ENCODE measurements around the gene RAET1L.
"Not testable (repeated sequence)": the region's sequence is repeated elsewhere in the genome, so short reads cannot be mapped to it uniquely, and the experiment has no call there.

The RAET1L gene

DNA sequence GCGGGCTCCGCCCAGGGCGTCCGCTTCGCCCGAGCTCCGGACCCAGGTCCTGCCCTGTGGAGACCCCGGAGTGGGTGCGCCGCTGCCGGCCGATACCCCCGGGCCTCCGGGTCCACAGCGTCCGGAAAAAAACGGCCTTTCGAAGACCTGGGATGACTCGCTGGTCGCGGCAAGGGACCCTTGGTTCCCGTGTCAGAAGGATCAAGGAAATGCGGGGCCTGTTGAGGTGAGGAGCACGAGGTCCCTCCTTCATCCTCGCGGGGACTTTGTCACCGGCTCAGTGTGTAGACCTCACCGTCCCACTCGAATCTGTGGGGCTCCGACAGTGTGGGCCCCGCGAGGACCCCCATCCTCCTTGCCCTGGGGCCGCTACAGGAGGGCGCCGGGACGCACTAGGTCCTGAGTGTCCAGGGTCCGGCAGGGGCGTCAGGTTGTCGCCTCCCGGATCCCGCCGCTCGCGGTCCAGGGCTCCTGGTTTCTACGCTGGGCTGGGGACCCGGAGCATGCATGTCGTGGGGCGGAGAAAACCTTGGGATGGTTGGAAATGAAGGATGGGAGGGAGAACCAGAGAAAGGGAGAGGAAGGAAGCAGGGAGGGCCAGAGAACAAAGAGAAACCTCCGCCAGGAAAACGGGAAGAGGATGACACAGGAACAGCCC, 10.6 kb downstream of the RAET1L start:
- not testable (repeated sequence) for H3K4me3 Mint-ChIP-seq, H3K27ac Mint-ChIP-seq
- H3K27me3 Mint-ChIP-seq = peaks cover 57% of the 10 kb centered on the region

DNA sequence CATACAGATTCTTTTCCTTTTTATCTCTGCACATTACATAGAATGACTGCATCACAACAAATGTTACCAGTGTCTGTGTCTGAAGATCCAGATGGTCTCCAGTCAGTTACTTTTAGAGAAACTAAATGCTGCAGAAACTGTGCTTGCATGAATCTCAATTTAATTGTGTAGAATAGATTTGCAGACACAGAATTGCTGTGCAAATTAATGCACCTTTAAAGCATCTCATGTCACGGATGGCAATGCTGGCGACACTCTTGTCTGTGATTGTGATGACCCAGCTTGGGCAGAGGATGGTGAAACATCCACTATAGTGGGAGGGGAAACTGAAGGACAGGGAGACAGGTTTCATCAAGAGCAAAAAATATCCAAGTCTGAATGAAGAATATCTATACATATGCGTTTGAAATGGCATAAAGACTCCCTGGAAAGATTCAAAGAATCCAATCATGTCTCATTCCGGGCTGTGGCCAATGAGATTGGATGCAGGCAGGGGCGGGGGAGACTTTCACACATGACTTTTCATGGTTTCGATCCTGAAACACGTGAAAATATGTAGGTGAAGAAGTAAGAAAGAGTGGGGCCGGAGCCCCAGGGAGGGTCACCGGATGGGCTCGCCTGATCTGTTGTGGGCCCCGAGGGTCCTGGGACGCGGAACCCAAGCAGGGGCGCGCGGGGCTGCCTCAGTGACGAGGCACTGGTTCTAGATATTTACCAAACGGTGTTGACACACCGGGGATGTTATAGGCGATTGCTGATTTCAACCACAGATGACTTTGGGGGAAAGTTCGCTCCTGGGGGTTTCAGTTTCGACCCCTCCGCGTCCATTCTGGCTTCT, 11.3 kb downstream of the RAET1L start:
- not testable (repeated sequence) for H3K27ac Mint-ChIP-seq

More for the DNA sequence above, 10.6 kb downstream of the RAET1L start:
- not testable (repeated sequence) for H3K36me3 Mint-ChIP-seq; H3K9me3 Mint-ChIP-seq (ENCODE audit: low read depth)
- peaks cover 16% of the 10 kb centered on the region for H3K4me1 Mint-ChIP-seq (ENCODE audit: low read depth)

DNA sequence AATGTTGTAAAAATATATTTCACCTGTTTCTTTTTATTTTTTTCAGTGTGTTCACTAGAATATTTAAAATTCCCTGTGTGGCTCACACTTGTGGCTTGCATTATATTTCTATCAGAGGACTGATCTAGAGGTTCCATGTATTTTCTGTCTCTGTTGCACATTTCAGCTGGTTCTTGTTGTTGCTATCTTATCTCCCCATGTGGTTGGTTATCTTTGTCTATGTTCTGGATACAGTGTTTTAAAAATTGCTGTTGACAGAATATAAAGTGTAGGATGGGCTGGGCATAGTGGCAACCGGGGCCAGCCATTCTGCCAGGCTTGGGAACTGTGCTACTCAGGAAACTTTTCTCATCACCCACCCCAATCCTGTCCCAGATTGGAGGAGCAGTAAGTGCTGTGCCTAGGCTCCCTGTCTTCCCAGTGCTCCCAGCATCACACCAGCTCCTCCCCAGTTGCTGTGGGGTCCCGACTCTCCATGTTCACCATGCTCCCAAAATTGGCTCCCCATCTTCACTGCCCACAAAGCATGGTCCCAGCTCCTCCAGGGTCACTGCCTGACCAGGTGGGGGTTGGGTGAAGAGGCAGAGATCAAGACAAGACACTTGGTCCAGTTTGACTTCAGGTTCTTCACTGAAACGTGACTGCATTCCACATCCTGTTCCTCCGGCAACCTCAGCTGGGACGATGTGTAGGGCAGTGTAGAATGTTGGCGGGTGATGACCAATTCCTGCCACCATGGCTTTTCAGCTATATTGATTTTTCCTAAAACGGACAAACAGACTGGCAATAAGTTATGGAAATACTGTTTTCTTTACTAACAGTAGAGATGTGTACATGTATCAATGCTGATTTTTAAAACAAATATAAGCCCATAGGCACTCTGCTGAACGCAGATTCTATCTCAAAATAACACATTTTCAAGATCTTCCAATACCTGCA, 12.2 kb downstream of the RAET1L start:
- peaks cover 57% of the 10 kb centered on the region for H3K27me3 Mint-ChIP-seq
- H3K9me3 Mint-ChIP-seq (ENCODE audit: low read depth); H3K36me3 Mint-ChIP-seq; H3K27ac Mint-ChIP-seq; H3K4me3 Mint-ChIP-seq: not testable (repeated sequence)
- peaks cover 16% of the 10 kb centered on the region for H3K4me1 Mint-ChIP-seq (ENCODE audit: low read depth)

More for the DNA sequence above, 11.3 kb downstream of the RAET1L start:
- Mint-ChIP-seq H3K4me1 (ENCODE audit: low read depth) (peaks cover 16% of the 10 kb centered on the region), H3K27me3 (peaks cover 57% of the 10 kb centered on the region), H3K4me3 (peak overlapping the region; percentile 60)
- H3K36me3 Mint-ChIP-seq; H3K9me3 Mint-ChIP-seq (ENCODE audit: low read depth): not testable (repeated sequence)

DNA sequence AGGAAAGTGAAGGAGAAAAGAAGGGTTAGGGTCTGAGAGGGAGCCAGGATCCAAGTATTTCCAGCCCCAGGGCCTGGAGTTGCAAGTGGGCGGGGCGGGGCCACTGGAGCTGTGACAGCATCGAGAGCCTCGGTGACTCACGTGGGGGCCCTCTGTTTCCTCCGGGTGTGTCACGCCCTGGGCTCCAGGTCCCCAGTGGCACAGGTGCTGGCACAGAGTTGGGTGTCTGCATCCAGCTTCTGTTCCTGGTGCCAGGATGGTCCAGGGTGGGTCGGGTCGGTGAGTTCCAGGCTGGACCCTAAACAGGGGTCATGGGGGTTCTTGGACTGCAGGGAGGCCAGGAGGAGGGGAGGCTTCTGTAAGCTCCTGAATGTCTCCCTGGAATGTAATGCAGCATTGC, 16.7 kb downstream of the RAET1L start:
- Mint-ChIP-seq H3K9me3 (ENCODE audit: low read depth) (no peaks in the 10 kb centered on the region), H3K27me3 (peaks cover 31% of the 10 kb centered on the region), H3K27ac (no peak overlapping the region), H3K36me3 (no peaks in the 10 kb centered on the region), H3K4me1 (ENCODE audit: low read depth) (peaks cover 19% of the 10 kb centered on the region), H3K4me3 (no peak overlapping the region)

DNA sequence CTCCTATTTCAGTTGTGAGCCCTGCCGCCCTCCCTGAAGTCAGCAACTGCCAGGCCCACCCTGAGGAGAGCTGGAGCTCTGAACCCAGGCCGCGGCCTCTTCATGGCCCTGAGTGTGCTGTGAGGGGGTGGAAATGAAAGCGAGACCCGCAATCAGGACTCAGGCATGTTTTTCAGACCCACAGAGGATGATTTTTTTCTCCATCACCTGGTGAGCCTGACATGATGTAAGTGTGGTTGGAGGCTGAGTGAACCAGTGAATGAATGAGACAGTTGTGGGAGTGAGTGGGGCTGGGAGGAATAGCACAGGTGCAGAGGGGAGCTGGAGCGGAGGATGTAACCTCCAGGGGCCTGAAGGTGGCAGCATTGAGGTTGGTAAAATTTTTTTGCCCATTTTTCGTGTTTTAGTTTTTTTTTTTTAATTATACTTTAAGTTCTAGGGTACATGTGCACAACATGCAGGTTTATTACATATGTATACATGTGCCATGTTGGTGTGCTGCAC, 18.3 kb downstream of the RAET1L start:
- Mint-ChIP-seq H3K36me3 (no peaks in the 10 kb centered on the region), H3K4me1 (ENCODE audit: low read depth) (peaks cover 21% of the 10 kb centered on the region), H3K27me3 (peaks cover 22% of the 10 kb centered on the region), H3K4me3 (no peak overlapping the region), H3K9me3 (ENCODE audit: low read depth) (no peaks in the 10 kb centered on the region), H3K27ac (no peak overlapping the region)

DNA sequence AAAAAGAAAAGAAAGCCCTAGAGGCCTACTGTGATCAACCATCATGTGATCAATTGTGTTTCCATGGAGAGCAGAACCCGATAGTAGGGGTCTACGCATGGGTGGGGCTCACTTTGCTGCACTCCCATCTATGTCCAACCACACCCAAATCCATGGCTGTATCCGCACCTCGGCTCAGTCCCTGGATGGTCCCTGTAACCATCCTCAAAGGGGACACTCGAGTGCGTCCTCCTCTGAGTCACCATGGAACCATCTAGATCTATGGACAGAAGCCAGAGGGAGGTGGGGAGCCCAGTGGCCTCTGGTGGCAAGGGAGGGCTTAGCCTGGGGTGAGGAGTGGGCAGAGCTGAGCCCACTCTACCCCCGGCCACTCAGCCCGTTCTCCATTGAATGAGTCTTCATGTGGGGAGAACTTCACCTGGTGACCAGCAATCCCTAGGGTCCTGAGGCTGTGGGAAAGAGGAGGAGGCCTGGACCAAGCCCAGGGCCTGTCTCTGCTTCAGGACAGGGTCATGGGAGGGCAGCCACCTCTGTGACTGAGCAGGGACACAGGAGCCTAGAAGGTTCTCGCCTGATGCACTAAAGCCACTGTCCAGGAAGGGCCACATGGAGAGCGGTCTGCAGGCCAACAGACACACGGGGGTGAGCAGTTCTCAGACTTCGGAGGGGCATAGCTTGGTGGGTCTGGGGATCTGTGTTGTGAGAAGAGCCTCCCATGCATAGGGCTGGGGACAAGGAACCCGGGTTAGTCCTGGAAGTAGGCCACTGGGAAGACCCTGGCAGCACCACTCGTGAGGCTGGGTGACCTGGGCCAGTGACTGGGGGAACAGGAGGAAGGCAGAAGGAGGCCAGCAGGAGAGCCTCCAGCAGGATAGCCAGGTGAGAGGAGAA, 19.3 kb downstream of the RAET1L start:
- Mint-ChIP-seq H3K4me1 (ENCODE audit: low read depth) (peaks cover 30% of the 10 kb centered on the region), H3K9me3 (ENCODE audit: low read depth) (no peaks in the 10 kb centered on the region), H3K36me3 (no peaks in the 10 kb centered on the region), H3K27ac (no peak overlapping the region), H3K4me3 (peak overlapping the region; percentile 84), H3K27me3 (peaks cover 18% of the 10 kb centered on the region)

DNA sequence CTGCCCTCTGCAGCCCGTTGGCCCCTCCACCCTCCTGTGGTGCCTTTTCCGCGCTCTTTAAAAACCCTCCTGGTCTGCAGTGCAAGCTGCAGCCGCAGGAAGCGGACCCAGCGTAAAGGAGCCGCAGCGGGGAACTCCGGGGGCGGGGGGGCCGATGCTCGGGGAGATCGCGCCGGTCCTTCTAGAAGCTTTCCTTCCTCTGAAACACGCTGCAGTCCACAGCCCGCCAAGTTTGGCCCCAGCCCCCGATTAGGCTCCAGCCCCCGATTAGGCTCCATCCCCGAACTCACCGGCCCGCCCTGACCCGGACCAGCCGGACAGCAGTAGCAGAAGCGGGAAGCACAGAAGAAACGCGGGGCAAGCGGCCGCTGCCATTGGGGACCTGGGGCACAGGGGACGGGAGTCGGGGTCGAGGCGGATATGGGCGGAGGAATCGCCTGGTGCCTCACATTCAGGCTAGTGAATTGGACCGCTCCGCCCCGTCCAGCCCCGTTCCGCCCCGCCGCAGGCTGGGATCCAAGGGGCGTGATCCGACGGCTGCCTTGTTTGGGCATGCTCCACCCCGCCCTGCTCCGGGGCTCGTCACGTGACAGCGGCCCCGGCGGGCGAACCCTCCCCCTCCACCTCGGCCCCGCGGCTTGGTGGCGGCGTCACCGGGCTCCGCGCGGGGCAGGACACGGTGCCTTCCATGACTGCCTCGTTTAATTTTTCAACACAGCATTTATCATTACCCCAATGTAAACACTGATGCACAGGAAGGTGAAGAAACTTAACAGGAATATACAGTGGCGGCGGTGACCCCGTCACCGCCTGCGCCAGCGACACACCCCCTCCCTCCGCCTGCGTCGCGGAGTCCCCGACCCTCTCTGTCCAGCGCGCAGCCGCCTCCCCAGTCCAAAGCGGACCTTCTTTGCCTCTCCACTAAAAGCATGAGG, 20.3 kb downstream of the RAET1L start:
- Mint-ChIP-seq H3K36me3 (no peaks in the 10 kb centered on the region), H3K27me3 (peaks cover 17% of the 10 kb centered on the region), H3K4me1 (ENCODE audit: low read depth) (peaks cover 38% of the 10 kb centered on the region), H3K4me3 (peak overlapping the region; percentile 84), H3K27ac (peak overlapping the region; percentile 64), H3K9me3 (ENCODE audit: low read depth) (no peaks in the 10 kb centered on the region)

DNA sequence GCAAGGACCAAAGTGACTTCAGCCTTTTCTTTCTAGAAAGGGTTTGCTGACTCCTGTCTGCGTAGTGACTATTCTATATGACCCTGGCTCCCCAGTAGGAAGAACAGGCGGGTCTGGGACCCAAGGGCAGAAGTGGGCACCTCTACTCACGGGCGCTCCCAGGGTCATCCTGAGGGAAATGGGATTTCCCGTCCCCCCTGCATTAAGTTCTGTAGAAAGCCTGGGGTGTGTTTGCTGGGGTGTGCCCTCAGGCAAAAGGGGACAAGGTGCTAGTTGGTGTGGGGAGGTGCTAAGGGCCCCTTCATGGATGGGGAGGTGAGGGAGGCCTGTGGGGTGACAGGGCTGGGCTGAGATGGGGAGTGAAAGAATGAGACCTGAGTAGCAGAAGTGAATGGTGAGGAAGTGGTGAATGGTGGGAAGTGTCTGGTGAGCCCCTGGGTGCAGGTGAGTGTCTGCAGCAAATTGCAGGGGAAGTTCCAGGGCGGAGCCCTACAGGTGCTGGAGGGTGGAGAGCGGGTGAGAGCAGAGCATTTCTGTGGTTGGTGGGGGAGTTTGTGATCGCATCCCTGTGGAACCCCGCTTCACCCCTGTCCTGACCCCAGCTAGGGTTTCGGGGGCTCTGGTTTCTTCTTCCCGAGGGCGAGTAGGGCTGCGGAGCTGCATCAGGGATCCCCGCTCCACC, 21.1 kb downstream of the RAET1L start:
- Mint-ChIP-seq H3K36me3 (no peaks in the 10 kb centered on the region), H3K27ac (no peak overlapping the region), H3K4me3 (peak overlapping the region; percentile 84), H3K9me3 (ENCODE audit: low read depth) (no peaks in the 10 kb centered on the region), H3K27me3 (peaks cover 16% of the 10 kb centered on the region), H3K4me1 (ENCODE audit: low read depth) (peaks cover 38% of the 10 kb centered on the region)

DNA sequence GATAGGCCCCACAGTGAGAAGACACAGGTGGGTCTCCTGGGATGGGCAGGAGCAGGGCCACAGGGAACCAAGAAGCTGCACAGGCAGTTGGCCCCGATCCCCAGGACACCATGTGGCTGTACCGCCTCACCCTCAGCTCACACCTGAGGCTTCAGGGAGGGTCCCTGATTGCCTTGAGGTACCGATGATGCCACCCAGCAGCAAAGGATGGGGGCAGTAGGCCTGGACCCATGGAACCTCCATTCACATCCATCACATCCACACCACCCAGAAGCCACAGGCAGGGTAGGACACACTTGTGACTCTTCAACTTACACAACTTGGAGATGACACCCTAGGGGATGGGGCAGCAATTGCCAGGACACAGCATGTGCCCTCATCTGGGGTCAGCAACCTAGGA, 21.7 kb downstream of the RAET1L start:
- Mint-ChIP-seq H3K27me3 (peaks cover 12% of the 10 kb centered on the region), H3K4me3 (peak overlapping the region; percentile 27), H3K4me1 (ENCODE audit: low read depth) (peaks cover 38% of the 10 kb centered on the region)
- not testable (repeated sequence) for H3K9me3 Mint-ChIP-seq (ENCODE audit: low read depth); H3K36me3 Mint-ChIP-seq; H3K27ac Mint-ChIP-seq

DNA sequence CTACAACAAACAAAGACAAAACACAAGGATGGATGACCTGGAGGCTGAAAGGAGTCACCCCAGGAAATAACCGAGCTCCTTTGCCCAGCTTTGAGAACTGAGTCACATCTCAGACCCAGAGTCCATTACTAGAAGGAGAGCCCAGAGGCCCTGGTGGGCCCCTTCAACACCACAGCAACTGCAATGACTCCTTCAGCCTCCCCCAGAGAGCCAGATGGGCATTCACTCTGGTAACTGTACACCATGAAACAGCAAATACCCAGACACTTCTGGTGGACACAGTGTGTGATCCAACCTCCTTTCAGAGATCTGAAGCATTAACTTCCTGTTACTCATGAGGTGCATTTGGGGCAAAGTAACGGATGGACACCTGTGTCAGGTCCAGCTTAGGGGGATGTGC, 22.6 kb downstream of the RAET1L start:
- no peaks in the 10 kb centered on the region for H3K36me3 Mint-ChIP-seq
- no peak overlapping the region for H3K27ac Mint-ChIP-seq
- H3K27me3 Mint-ChIP-seq = peaks cover 10% of the 10 kb centered on the region
- H3K4me1 Mint-ChIP-seq (ENCODE audit: low read depth) = peaks cover 38% of the 10 kb centered on the region
- H3K4me3 Mint-ChIP-seq = no peak overlapping the region
- H3K9me3 Mint-ChIP-seq (ENCODE audit: low read depth) = no peaks in the 10 kb centered on the region

DNA sequence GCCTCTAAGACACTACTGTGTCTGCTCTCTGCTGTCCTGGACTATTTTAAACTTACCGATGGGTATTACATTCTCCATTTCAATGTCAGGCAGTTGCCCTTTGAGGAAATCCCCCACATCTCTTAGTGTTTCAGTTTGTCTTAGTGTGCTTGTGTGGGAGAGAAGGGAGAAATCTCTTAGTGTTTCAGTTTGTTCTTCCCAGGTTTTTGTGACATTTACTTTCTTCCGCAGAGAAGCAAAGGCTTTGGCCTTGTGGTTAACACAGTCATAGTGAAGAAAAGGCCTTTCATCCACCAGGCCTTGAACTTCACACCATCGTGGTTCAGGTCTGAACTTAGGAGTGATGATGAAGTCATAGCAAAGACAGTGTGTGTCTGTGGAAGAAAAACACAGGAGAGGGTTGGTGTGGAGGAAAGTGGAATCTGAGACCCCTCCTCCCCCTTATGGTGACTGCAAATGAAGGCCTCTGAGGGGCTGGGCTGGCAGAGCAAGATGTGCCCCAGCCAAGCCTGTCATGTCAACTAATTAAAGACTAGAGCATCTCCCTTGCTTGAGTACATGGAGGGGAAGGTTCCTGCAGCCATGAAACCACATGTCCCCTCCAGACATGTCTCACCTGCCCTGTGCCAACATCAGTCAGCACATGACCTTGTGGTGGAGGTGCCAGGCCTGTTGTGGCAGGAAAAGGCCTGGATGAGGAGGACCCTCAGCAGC, 23.9 kb downstream of the RAET1L start:
- H3K27ac Mint-ChIP-seq = peak overlapping the region; percentile 77
- peak overlapping the region; percentile 43 for H3K4me3 Mint-ChIP-seq
- H3K27me3 Mint-ChIP-seq = peaks cover 21% of the 10 kb centered on the region
- peaks cover 3% of the 10 kb centered on the region for H3K36me3 Mint-ChIP-seq
- no peaks in the 10 kb centered on the region for H3K9me3 Mint-ChIP-seq (ENCODE audit: low read depth)
- peaks cover 34% of the 10 kb centered on the region for H3K4me1 Mint-ChIP-seq (ENCODE audit: low read depth)

DNA sequence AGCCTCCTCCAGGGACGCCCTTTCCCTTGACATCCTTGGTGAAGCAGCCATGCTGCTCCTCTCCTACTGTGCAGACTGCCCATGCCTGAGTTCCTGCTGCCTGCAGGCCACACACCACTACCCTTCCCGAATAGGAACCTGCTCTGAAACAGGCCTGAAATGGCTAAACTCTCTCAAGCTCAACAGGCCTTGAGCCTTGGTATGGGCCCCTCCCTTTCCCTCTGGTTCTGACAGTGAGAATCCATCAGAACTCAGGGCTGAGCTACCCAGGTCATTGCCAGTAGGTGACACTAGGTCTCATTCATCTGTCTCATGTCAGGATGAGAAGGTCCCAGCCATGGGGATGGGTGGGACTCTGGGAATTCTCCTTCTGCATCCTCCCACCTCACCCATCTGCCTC, 25.7 kb downstream of the RAET1L start:
- no peaks in the 10 kb centered on the region for H3K9me3 Mint-ChIP-seq (ENCODE audit: low read depth)
- H3K27me3 Mint-ChIP-seq = peaks cover 30% of the 10 kb centered on the region

More for the DNA sequence above, 25.7 kb downstream of the RAET1L start:
- Mint-ChIP-seq H3K4me1 (ENCODE audit: low read depth) (peaks cover 27% of the 10 kb centered on the region), H3K36me3 (peaks cover 3% of the 10 kb centered on the region), H3K4me3 (no peak overlapping the region), H3K27ac (no peak overlapping the region)
